T-helper 9 cell (primary cell): Measurements from ENCODE around the gene BAIAP2L2.

Experiments used
- DNase-seq: peaks from one replicate; pipeline ENCODE4 v3.0.0-alpha.2; 2020

BAIAP2L2 gene

DNA sequence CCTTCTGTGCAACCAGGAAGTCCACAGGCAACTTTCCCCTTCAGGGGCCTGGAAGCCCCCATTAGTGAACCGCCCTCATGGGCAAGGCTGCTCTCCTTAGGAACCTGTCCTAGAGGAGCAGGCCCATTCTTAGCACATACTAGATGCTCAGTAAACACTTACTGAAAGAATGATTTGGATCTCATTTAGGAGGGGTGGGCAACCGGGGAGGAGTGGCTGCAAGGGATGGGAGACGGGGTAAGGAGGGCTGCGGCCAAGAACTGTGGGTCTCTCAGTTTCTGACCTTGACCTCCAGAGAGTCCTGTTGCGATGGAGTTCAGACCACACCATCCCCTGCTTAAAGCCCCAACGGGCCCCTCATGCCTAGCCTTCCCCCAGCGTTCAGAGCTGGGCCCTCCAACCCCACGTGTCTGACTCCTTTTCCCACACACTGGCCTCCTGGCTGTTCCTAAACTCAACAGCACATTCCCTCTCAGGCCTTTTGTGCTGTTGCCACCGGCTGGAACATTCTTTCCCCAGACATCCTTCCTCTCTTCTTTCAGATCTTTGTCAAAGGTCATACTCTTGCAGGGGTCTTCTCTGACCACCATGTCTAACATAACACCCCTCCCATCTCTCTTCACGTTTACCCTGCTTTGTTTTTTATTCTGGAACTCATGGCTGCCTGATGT, 74.0 kb downstream of the BAIAP2L2 start:
- DNase-seq: no peak

DNA sequence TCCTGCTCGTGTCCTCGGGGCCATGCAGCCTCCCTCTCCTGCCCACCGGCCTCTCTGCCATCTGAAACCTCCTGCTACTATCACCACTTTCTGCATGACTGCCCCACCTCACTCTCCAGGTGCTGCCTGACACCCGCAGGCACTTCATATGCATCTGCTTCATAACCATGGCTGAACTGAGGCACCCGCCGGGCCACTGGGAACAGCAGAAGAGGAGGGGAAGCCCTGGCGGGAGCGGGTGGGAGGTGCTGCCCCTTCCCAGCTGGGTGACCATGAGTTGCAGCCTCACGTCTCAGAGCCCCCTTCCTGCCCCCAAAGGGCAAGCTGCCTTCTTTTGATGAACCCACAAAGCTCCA, 75.0 kb downstream of the BAIAP2L2 start:
- DNase-seq: no peak
